Nasal cavity respiratory epithelium epithelial cell of viscerocranial mucosa (primary cell): Measurements from ENCODE around the gene CCDC138. TPM values are rescaled to one million over a fixed set of nuclear protein-coding genes. Genes with fewer than 3 reads are reported as not detected.

Source experiments
- total RNA-seq: library from RNA; depleted of rRNA; stranded (reverse); fragments of >200 nt; gene quantifications from 2 replicates; pipeline ENCODE4 v1.2.3, GENCODE V29; 2014

CCDC138 gene
- total RNA-seq, result 4.1 and 4.8 TPM in 2 replicates

GRCh38 chr2:108786354-108787215 lies at the start of gene CCDC138:
Gene CCDC138, plus strand, starts transcription at chr2:108786771. Its CDS starts 52 bp downstream, at chr2:108786823.

Other genes starting within 250 kb of the CCDC138 start
- 80.0 and 114 TPM in 2 replicates for gene RANBP2, start 67.3 kb upstream of the CCDC138 start, total RNA-seq
- 0.14 and 0.34 TPM in 2 replicates for gene EDAR, start 202.4 kb downstream of the CCDC138 start, total RNA-seq